OCI-LY7 (cell line): Measurements from ENCODE around the gene LRRD1.

Experiments used
- EZH2phosphoT487 ChIP-seq: fragments of 200-600 bp; sonication (generic); IDR thresholded peaks from 2 replicates; pipeline ENCODE4 v1.6.1; 2018; ENCODE audit warnings: low read depth, borderline replicate concordance, mild to moderate bottlenecking, mixed run types, antibody characterized with exemption, low read length, moderate library complexity, mixed read lengths
- TF ChIP-seq, protein P1 (sequence below): fragments of 200-600 bp; sonication (generic); conservative IDR thresholded peaks from 2 replicates; pipeline ENCODE4 v1.5.1; 2014; ENCODE audit warnings: mild to moderate bottlenecking, antibody characterized with exemption, low read length, moderate library complexity, mixed read lengths

DNA sequence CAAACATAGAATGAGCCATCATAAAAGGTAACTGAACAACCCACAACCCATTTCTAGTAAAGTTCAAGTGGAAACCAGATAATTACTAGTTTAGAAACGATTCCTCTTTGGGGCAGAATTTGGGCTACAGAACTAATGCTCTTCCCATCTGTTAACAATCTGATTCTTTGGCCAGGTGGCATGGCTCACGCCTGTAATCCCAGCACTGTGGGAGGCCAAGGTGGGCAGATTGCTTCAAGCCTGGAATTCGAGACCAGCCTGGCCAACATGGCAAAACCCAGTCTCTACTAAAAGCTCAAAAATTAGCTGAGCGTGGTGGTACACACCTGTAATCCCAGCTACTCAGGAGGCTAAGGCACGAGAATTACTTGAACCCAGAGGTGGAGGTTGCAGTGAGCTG lies 63.1 kb downstream of the LRRD1 start:
- TF ChIP-seq, protein P1, sequence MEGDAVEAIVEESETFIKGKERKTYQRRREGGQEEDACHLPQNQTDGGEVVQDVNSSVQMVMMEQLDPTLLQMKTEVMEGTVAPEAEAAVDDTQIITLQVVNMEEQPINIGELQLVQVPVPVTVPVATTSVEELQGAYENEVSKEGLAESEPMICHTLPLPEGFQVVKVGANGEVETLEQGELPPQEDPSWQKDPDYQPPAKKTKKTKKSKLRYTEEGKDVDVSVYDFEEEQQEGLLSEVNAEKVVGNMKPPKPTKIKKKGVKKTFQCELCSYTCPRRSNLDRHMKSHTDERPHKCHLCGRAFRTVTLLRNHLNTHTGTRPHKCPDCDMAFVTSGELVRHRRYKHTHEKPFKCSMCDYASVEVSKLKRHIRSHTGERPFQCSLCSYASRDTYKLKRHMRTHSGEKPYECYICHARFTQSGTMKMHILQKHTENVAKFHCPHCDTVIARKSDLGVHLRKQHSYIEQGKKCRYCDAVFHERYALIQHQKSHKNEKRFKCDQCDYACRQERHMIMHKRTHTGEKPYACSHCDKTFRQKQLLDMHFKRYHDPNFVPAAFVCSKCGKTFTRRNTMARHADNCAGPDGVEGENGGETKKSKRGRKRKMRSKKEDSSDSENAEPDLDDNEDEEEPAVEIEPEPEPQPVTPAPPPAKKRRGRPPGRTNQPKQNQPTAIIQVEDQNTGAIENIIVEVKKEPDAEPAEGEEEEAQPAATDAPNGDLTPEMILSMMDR = no peak
- TF ChIP-seq EZH2phosphoT487 = no peak
